Astrocyte (in vitro differentiated cells and primary cell): ENCODE results near the gene TNFRSF4. TPM values are rescaled to one million over a fixed set of nuclear protein-coding genes. Genes with fewer than 3 reads are reported as not detected.

ENCODE experiments used
- DNase-seq: peaks from one replicate; pipeline ENCODE4 v3.0.0-alpha.2; 2010; ENCODE audit warnings: low read depth
- FAIRE-seq: peaks from 2 replicates; lab custom pipeline; 2011; peaks lifted over from hg19 to GRCh38; lab: Jason Lieb, UNC
- H2AFZ ChIP-seq: 2 replicates; pipeline ENCODE4 v1.6.0; 2012; ENCODE audit warnings: low read depth, low read length, inconsistent platforms
- H3K27ac ChIP-seq: 2 replicates; pipeline ENCODE4 v1.5.1; 2011; ENCODE audit warnings: low read depth, low read length, inconsistent platforms
- H3K27me3 ChIP-seq: 2 replicates; pipeline ENCODE4 v1.6.0; 2011; ENCODE audit warnings: low read length, inconsistent platforms; ENCODE audit not compliant: insufficient read depth
- H3K36me3 ChIP-seq: 2 replicates; pipeline ENCODE4 v1.5.1; 2011; ENCODE audit warnings: low read length, inconsistent platforms; ENCODE audit not compliant: insufficient read depth
- H3K4me1 ChIP-seq: 2 replicates; pipeline ENCODE4 v1.5.1; 2011; ENCODE audit warnings: low read length, inconsistent platforms; ENCODE audit not compliant: insufficient read depth
- H3K4me2 ChIP-seq: 2 replicates; pipeline ENCODE4 v1.6.0; 2012; ENCODE audit warnings: low read length, inconsistent platforms
- H3K4me3 ChIP-seq: 2 replicates; pipeline ENCODE4 v1.5.1; 2011; ENCODE audit warnings: low read depth, mild to moderate bottlenecking, low read length, inconsistent platforms; ENCODE audit not compliant: insufficient read depth
- H3K79me2 ChIP-seq: 2 replicates; pipeline ENCODE4 v1.6.0; 2012; ENCODE audit warnings: mild to moderate bottlenecking, low read length, inconsistent platforms; ENCODE audit not compliant: insufficient read depth
- H3K9ac ChIP-seq: 2 replicates; pipeline ENCODE4 v1.6.0; 2012; ENCODE audit warnings: mild to moderate bottlenecking, low read length, inconsistent platforms
- H3K9me3 ChIP-seq: 2 replicates; pipeline ENCODE4 v1.5.1; 2012; ENCODE audit warnings: low read depth, mild to moderate bottlenecking, low read length, inconsistent platforms; ENCODE audit not compliant: insufficient read depth
- H4K20me1 ChIP-seq: 2 replicates; pipeline ENCODE4 v1.6.0; 2012; ENCODE audit warnings: low read length, inconsistent platforms; ENCODE audit not compliant: insufficient read depth
- H3K27ac Mint-ChIP-seq: one replicate; pipeline ENCODE4 v1.8.0; 2021; ENCODE audit warnings: mild to moderate bottlenecking, mixed read lengths; ENCODE audit not compliant: unreplicated experiment
- H3K27me3 Mint-ChIP-seq: one replicate; pipeline ENCODE4 v1.8.0; 2021; ENCODE audit warnings: low read depth, mixed read lengths; ENCODE audit not compliant: unreplicated experiment
- H3K36me3 Mint-ChIP-seq: one replicate; pipeline ENCODE4 v1.8.0; 2021; ENCODE audit warnings: low read depth, mixed read lengths; ENCODE audit not compliant: unreplicated experiment
- H3K4me1 Mint-ChIP-seq: one replicate; pipeline ENCODE4 v1.8.0; 2021; ENCODE audit warnings: low read depth, mixed read lengths; ENCODE audit not compliant: unreplicated experiment
- H3K4me3 Mint-ChIP-seq: one replicate; pipeline ENCODE4 v1.8.0; 2021; ENCODE audit warnings: mild to moderate bottlenecking, moderate library complexity, mixed read lengths; ENCODE audit not compliant: unreplicated experiment
- H3K9me3 Mint-ChIP-seq: one replicate; pipeline ENCODE4 v1.8.0; 2021; ENCODE audit warnings: mild to moderate bottlenecking, mixed read lengths; ENCODE audit not compliant: unreplicated experiment
- CTCF ChIP-seq: IDR thresholded peaks from 2 replicates; pipeline ENCODE4 v1.5.1; 2011; ENCODE audit warnings: low read depth, mild to moderate bottlenecking, inconsistent platforms, low read length, moderate library complexity; ENCODE audit not compliant: insufficient read depth
- EZH2 ChIP-seq: IDR thresholded peaks from 2 replicates; pipeline ENCODE4 v1.6.1; 2012; ENCODE audit warnings: mild to moderate bottlenecking, low read length, inconsistent platforms; ENCODE audit not compliant: insufficient read depth
- total RNA-seq: library from RNA; stranded (reverse); gene quantifications from 2 replicates; pipeline ENCODE4 v1.2.1, GENCODE V29; 2021

TNFRSF4 gene
- total RNA-seq, 1 donor from 2014 or later = 0.41 TPM

DNA sequence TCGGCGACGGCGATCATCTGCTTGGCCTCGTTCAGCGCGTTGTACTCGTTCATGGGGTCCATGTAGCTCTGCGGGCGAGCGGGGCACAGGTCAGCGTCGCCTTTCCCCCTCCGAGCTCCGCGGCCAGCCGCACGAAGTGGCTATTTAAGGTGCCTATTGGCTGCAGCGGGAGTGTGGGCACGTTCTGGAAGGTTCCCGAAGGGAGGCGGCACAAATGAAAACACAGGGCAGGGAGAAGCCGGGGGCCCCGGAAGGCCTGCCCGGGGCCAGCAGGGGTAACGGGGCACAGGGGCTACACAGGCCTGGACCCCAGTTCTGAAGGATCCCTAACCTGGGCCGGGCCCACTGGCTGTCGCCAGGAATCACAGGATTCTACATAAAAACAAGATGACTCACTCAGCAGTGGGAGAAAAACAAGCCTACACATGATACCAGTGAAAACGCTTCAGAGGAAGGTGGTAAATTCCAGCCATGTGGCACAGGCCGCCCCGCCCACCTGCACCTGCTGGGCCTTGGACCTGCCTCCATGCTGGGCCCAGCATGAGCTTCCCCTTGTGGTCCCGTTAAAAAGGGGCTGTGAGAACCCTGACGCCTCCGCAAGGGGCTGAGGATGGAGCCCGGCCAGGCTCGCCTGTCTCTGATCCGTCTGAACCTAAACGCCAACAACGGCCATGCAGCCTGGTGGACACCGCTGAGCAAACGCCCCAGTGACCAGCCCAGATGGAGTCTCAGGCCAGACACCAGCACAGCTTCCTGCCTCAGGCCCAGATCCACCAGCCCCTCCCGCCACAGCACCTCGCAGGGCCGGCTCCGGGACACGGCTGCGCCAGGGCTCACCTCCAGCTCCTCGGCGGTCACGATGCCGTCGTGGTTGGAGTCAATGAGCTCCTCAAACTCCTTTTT is 3.9 kb upstream of the TNFRSF4 start:
- peaks cover 2% of the 10 kb centered on the region for H3K4me1 Mint-ChIP-seq
- DNase-seq (no peak), FAIRE-seq (no peak)
- no peaks in the 10 kb centered on the region for H3K27me3 Mint-ChIP-seq
- Histone ChIP-seq H3K9me3 (no peaks in the 10 kb centered on the region), H3K4me2 (no peak overlapping the region), H3K79me2 (peaks cover 7% of the 10 kb centered on the region), H4K20me1 (peaks cover 30% of the 10 kb centered on the region), H3K4me3 (no peak overlapping the region), H3K27me3 (no peaks in the 10 kb centered on the region), H3K36me3 (peaks cover 4% of the 10 kb centered on the region), H3K27ac (no peak overlapping the region), H3K4me1 (no peaks in the 10 kb centered on the region), H2AFZ (no peak overlapping the region), H3K9ac (no peak overlapping the region)
- no peak overlapping the region for H3K4me3 Mint-ChIP-seq
- TF ChIP-seq CTCF = no peak
- TF ChIP-seq EZH2 = no peak
- H3K27ac Mint-ChIP-seq = no peak overlapping the region
- no peaks in the 10 kb centered on the region for H3K9me3 Mint-ChIP-seq
- H3K36me3 Mint-ChIP-seq = peaks cover 10% of the 10 kb centered on the region

DNA sequence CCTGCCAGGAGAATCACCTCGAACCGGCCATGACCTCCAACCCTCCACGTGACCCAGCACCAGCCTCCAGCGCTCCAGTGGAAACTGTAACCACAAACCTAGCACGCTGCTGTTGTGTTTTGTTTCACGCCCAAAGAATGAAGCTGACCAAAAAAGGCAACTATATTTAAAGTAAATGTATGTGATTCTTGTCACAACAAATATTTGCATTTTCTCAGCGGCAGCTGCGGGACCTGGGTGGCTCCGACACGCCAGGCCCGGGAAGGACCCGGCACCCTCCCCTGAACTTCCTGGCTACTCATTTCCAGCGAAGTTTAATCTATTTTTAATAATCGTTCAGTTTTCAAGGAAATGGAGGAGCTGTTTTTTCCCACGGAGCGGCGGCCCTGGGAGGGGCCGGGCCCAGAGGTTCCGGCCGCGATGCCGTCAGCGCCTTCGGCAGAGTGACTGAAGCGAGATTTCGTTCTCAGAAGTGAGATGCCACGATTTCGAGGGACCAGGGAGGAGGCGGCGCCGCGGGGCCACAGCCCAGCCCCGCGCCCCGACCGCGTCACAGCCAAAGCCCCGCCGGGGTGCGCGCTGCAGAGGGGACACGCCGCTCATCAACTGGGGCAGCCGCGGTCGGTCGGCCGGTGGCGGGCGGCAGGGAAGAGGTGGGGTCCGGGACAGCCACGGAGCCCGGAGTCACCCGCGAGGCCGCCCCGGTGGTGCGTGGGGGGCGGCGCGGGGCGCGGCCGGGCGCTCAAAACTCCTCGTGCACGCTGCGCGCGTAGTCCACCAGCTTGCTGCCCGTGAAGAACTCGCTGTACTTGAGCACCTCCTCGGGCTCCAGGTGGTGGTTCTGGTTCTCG is 3.0 kb upstream of the TNFRSF4 start:
- no peaks in the 10 kb centered on the region for H3K9me3 ChIP-seq
- H3K4me3 ChIP-seq = no peak overlapping the region
- H4K20me1 ChIP-seq = peaks cover 24% of the 10 kb centered on the region
- Mint-ChIP-seq H3K4me1 (peaks cover 2% of the 10 kb centered on the region), H3K9me3 (no peaks in the 10 kb centered on the region), H3K4me3 (no peak overlapping the region), H3K27ac (peak overlapping the region; percentile 64), H3K27me3 (no peaks in the 10 kb centered on the region), H3K36me3 (peaks cover 8% of the 10 kb centered on the region)
- no peak overlapping the region for H3K4me2 ChIP-seq
- no peak overlapping the region for H2AFZ ChIP-seq
- DNase-seq (no peak), FAIRE-seq (no peak)
- no peak overlapping the region for H3K27ac ChIP-seq
- H3K27me3 ChIP-seq = no peaks in the 10 kb centered on the region
- H3K36me3 ChIP-seq = peaks cover 2% of the 10 kb centered on the region
- no peak overlapping the region for H3K9ac ChIP-seq
- peaks cover 5% of the 10 kb centered on the region for H3K79me2 ChIP-seq
- no peak for TF ChIP-seq EZH2
- no peak for TF ChIP-seq CTCF
- no peaks in the 10 kb centered on the region for H3K4me1 ChIP-seq
